IMR-90 (cell line): Measurements from ENCODE around the gene PLCH1. TPM values are rescaled to one million over a fixed set of nuclear protein-coding genes. Genes with fewer than 3 reads are reported as not detected.

ENCODE experiments used
- ATAC-seq: fragments of 200-7000 bp; cut with Tn5 transposase; 2 replicates; pipeline ENCODE4 v1.9.1; 2020; ENCODE audit warnings: low read depth, mild to moderate bottlenecking, moderate library complexity
- BruUV-seq: library from RNA; stranded (reverse); fragments of 400-500 nt; replicated peaks from 2 replicates; lab custom pipeline; 2021; lab: Mats Ljungman, UMichigan
- CTCF ChIA-PET: fragments of 300-600 bp; formaldehyde crosslinking; extraction: SDS; loops from one replicate; lab custom pipeline; 2021; ENCODE audit warnings: antibody characterized with exemption; lab: Yijun Ruan, JAX
- POLR2A ChIA-PET: fragments of 300-600 bp; sonication (Branson Sonifier 250); formaldehyde crosslinking; loops from one replicate; lab custom pipeline; 2022; ENCODE audit warnings: antibody characterized with exemption; ENCODE audit not compliant: unreplicated experiment; lab: Charles Lee
- DNase-seq: peaks from one replicate; pipeline ENCODE4 v3.0.0; 2013
- H2AFZ ChIP-seq: replicated peaks from 2 replicates; pipeline ENCODE3; 2013; ENCODE audit warnings: low read length, mild to moderate bottlenecking; ENCODE audit not compliant: poor library complexity
- H2AK5ac ChIP-seq: 2 replicates; pipeline ENCODE4 v1.6.1; 2013; ENCODE audit warnings: low read depth, low read length, inconsistent platforms
- H2AK9ac ChIP-seq: replicated peaks from 2 replicates; pipeline ENCODE3; 2013; ENCODE audit warnings: mild to moderate bottlenecking, low read depth, low read length, moderate library complexity; ENCODE audit not compliant: poor library complexity
- H2BK120ac ChIP-seq: 2 replicates; pipeline ENCODE4 v1.6.1; 2013; ENCODE audit warnings: low read depth, low read length, inconsistent platforms
- H2BK15ac ChIP-seq: 3 replicates; pipeline ENCODE4 v1.6.1; 2013; ENCODE audit warnings: low read depth, low read length, inconsistent platforms
- H2BK20ac ChIP-seq: 2 replicates; pipeline ENCODE4 v1.6.1; 2013; ENCODE audit warnings: low read depth, mild to moderate bottlenecking, inconsistent platforms, low read length, moderate library complexity
- H2BK5ac ChIP-seq: 2 replicates; pipeline ENCODE4 v1.6.1; 2013; ENCODE audit warnings: mild to moderate bottlenecking, low read depth, low read length, inconsistent platforms; ENCODE audit not compliant: poor library complexity, severe bottlenecking
- H3K14ac ChIP-seq: replicated peaks from 2 replicates; pipeline ENCODE4 v1.6.1; 2013; ENCODE audit warnings: low read depth, low read length, inconsistent platforms
- H3K18ac ChIP-seq: 2 replicates; pipeline ENCODE4 v1.6.1; 2013; ENCODE audit warnings: low read depth, low read length, control low read depth
- H3K23ac ChIP-seq: 2 replicates; pipeline ENCODE4 v1.6.1; 2013; ENCODE audit warnings: low read depth, low read length, inconsistent platforms
- H3K27ac ChIP-seq: 2 replicates; pipeline ENCODE4 v1.5.1; 2013; ENCODE audit warnings: mild to moderate bottlenecking, control low read depth, low read length; ENCODE audit not compliant: insufficient read depth
- H3K27me3 ChIP-seq: 2 replicates; pipeline ENCODE4 v1.6.1; 2013; ENCODE audit warnings: low read length; ENCODE audit not compliant: control insufficient read depth, insufficient read depth
- H3K36me3 ChIP-seq: 2 replicates; pipeline ENCODE4 v1.6.1; 2013; ENCODE audit warnings: low read length, mixed read lengths; ENCODE audit not compliant: control insufficient read depth, insufficient read depth
- H3K4ac ChIP-seq: 2 replicates; pipeline ENCODE4 v1.6.1; 2013; ENCODE audit warnings: low read depth, low read length, inconsistent platforms
- H3K4me1 ChIP-seq: 2 replicates; pipeline ENCODE4 v1.6.1; 2013; ENCODE audit warnings: low read length, mixed read lengths; ENCODE audit not compliant: control insufficient read depth, insufficient read depth
- H3K4me2 ChIP-seq: 2 replicates; pipeline ENCODE4 v1.6.1; 2013; ENCODE audit warnings: low read depth, mild to moderate bottlenecking, control low read depth, low read length, moderate library complexity
- H3K4me3 ChIP-seq: 2 replicates; pipeline ENCODE4 v1.5.1; 2013; ENCODE audit warnings: low read depth, mild to moderate bottlenecking, control low read depth, low read length, moderate library complexity; ENCODE audit not compliant: insufficient read depth
- H3K56ac ChIP-seq: 2 replicates; pipeline ENCODE4 v1.6.1; 2013; ENCODE audit warnings: low read length, inconsistent platforms; ENCODE audit not compliant: insufficient read depth; ENCODE audit errors: extremely low read depth
- H3K79me1 ChIP-seq, 2 experiments: 2 replicates each; pipeline ENCODE4 v1.6.1; 2013; ENCODE audit warnings: low read length in 2 of 2, inconsistent platforms in 1 of 2, low read depth in 1 of 2
- H3K9ac ChIP-seq: 2 replicates; pipeline ENCODE4 v1.6.1; 2013; ENCODE audit warnings: low read depth, low read length, control low read depth
- H3K9me1 ChIP-seq: 2 replicates; pipeline ENCODE4 v1.6.1; 2013; ENCODE audit warnings: low read length, inconsistent platforms; ENCODE audit not compliant: insufficient read depth
- H3K9me3 ChIP-seq: 2 replicates; pipeline ENCODE4 v1.6.1; 2013; ENCODE audit warnings: low read length; ENCODE audit not compliant: control insufficient read depth, insufficient read depth
- H4K20me1 ChIP-seq: 2 replicates; pipeline ENCODE4 v1.6.1; 2013; ENCODE audit warnings: low read length, inconsistent platforms; ENCODE audit not compliant: insufficient read depth
- H4K5ac ChIP-seq: 2 replicates; pipeline ENCODE4 v1.6.1; 2013; ENCODE audit warnings: mild to moderate bottlenecking, low read depth, low read length, control low read depth
- H4K8ac ChIP-seq, 2 experiments: 2 replicates each; pipeline ENCODE4 v1.6.1; 2013; ENCODE audit warnings: low read depth in 2 of 2, low read length in 2 of 2, control low read depth in 1 of 2, inconsistent platforms in 1 of 2
- H4K91ac ChIP-seq: 2 replicates; pipeline ENCODE4 v1.6.1; 2013; ENCODE audit warnings: low read depth, low read length, inconsistent platforms; ENCODE audit not compliant: insufficient read depth
- BHLHE40 ChIP-seq: fragments of 150-350 bp; IDR thresholded peaks from 2 replicates; pipeline ENCODE4 v1.6.1; 2016; ENCODE audit warnings: mild to moderate bottlenecking, low read depth, low read length
- CEBPB ChIP-seq: IDR thresholded peaks from 2 replicates; pipeline ENCODE4 v1.6.1; 2012; ENCODE audit warnings: low read depth, low read length, improper control_type of control experiment
- CHD1 ChIP-seq: IDR thresholded peaks from 2 replicates; pipeline ENCODE4 v1.6.1; 2012; ENCODE audit warnings: low read depth, low read length, improper control_type of control experiment
- CTCF ChIP-seq: conservative IDR thresholded peaks from 2 replicates; pipeline ENCODE4 v1.5.1; 2012; ENCODE audit warnings: mild to moderate bottlenecking, low read depth, low read length, improper control_type of control experiment
- ELK1 ChIP-seq: fragments of 150-350 bp; IDR thresholded peaks from 2 replicates; pipeline ENCODE4 v1.6.1; 2016; ENCODE audit warnings: low read depth, mild to moderate bottlenecking, low read length, moderate library complexity, borderline replicate concordance
- FOS ChIP-seq: fragments of 150-350 bp; IDR thresholded peaks from 2 replicates; pipeline ENCODE4 v1.6.1; 2016; ENCODE audit warnings: low read depth, low read length
- MAFK ChIP-seq: IDR thresholded peaks from 2 replicates; pipeline ENCODE4 v1.6.1; 2012; ENCODE audit warnings: low read depth, low read length, improper control_type of control experiment
- MAZ ChIP-seq: IDR thresholded peaks from 2 replicates; pipeline ENCODE4 v1.6.1; 2012; ENCODE audit warnings: low read depth, mild to moderate bottlenecking, low read length, improper control_type of control experiment, moderate library complexity, borderline replicate concordance
- MXI1 ChIP-seq: IDR thresholded peaks from 2 replicates; pipeline ENCODE4 v1.6.1; 2012; ENCODE audit warnings: low read depth, mild to moderate bottlenecking, low read length, moderate library complexity, borderline replicate concordance
- NFE2L2 ChIP-seq: fragments of 150-350 bp; IDR thresholded peaks from 2 replicates; pipeline ENCODE4 v1.6.1; 2016; ENCODE audit warnings: low read depth, mild to moderate bottlenecking, low read length
- POLR2A ChIP-seq: IDR thresholded peaks from 2 replicates; pipeline ENCODE4 v1.6.1; 2012; ENCODE audit warnings: mild to moderate bottlenecking, low read depth, low read length
- RAD21 ChIP-seq: IDR thresholded peaks from 2 replicates; pipeline ENCODE4 v1.6.1; 2012; ENCODE audit warnings: low read length, improper control_type of control experiment
- RCOR1 ChIP-seq: IDR thresholded peaks from 2 replicates; pipeline ENCODE4 v1.6.1; 2012; ENCODE audit warnings: mild to moderate bottlenecking, low read length, improper control_type of control experiment; ENCODE audit not compliant: insufficient replicate concordance
- RFX5 ChIP-seq: IDR thresholded peaks from 2 replicates; pipeline ENCODE4 v1.8.0; 2012; ENCODE audit warnings: low read depth, mild to moderate bottlenecking, low read length, moderate library complexity
- SMC3 ChIP-seq: fragments of 150-350 bp; IDR thresholded peaks from 2 replicates; pipeline ENCODE4 v1.6.1; 2016; ENCODE audit warnings: low read depth, mild to moderate bottlenecking, antibody characterized with exemption, low read length, moderate library complexity
- USF2 ChIP-seq: fragments of 150-350 bp; IDR thresholded peaks from 2 replicates; pipeline ENCODE4 v1.6.1; 2017; ENCODE audit warnings: mild to moderate bottlenecking, antibody characterized with exemption, low read length, low read depth
- WGBS, 2 experiments: methylation state at CpG; one replicate each; pipeline versions ENCODE4 v1.1.5 to v1.1.7; 2013; ENCODE audit warnings: missing lambda C conversion rate in 2 of 2; ENCODE audit not compliant: insufficient read length in 1 of 2; ENCODE audit errors: extremely low coverage in 2 of 2; 5-methylcytosine and 5-hydroxymethylcytosine counted together
- dilution Hi-C: fragments of 300-500 bp; cut with HindIII; formaldehyde crosslinking; loops from one replicate; pipeline ENCODE4 v1.14.3; 2018; ENCODE audit warnings: low sequenced_read_pairs; ENCODE audit not compliant: unreplicated experiment
- in situ Hi-C: fragments of 300-500 bp; cut with MboI; formaldehyde crosslinking; loops from 3 replicates; pipeline ENCODE4 v1.14.3; 2019; ENCODE audit warnings: low sequenced_read_pairs, inconsistent platforms, mixed read lengths
- intact Hi-C: fragments of 100-400 bp; cut with micrococcal nuclease; formaldehyde crosslinking; loops from 2 replicates; pipeline ENCODE4 v1.10.0; 2022
- polyA plus RNA-seq, 3 experiments: library from polyadenylated mRNA; depleted of rRNA; stranded (reverse); fragments of >200 nt; gene quantifications; 2 replicates each; pipeline ENCODE4 v1.2.3, GENCODE V29; 2012; ENCODE audit warnings: low replicate concordance in 1 of 3
- total RNA-seq: library from RNA; depleted of rRNA; stranded (reverse); fragments of >200 nt; gene quantifications from 2 replicates; pipeline ENCODE4 v1.2.3, GENCODE V29; 2012

Gene PLCH1
- total and polyA plus RNA-seq, 2 of the 4 experiments (the other 2 are of a cell fraction) = not detected

- intact Hi-C loops (no loop called here), in situ Hi-C loops (no loop called here), dilution Hi-C loops (no loop called here)
- Histone ChIP-seq H3K36me3 (no peaks in the 10 kb centered on the region), H4K20me1 (no peaks in the 10 kb centered on the region), H3K27ac (no peak overlapping the region), H3K9ac (no peak overlapping the region), H2AFZ (no peak overlapping the region), H3K4me3 (no peak overlapping the region), H3K9me3 (peaks cover 6% of the 10 kb centered on the region), H3K23ac (no peak overlapping the region), H3K4me1 (no peaks in the 10 kb centered on the region), H2AK9ac (no peak overlapping the region), H2BK15ac (no peak overlapping the region), H4K8ac (no peak overlapping the region), H3K9me1 (no peaks in the 10 kb centered on the region), H3K56ac (no peak overlapping the region), H3K4ac (no peak overlapping the region), H3K14ac (no peak overlapping the region), H3K79me1 (no peaks in the 10 kb centered on the region), H3K18ac (no peak overlapping the region), H2BK20ac (no peak overlapping the region), H4K91ac (no peak overlapping the region), H3K4me2 (no peak overlapping the region), H2BK5ac (no peak overlapping the region), H3K27me3 (no peaks in the 10 kb centered on the region), H2AK5ac (no peak overlapping the region), H4K5ac (no peak overlapping the region), H2BK120ac (no peak overlapping the region)
- ChIA-PET CTCF (no interaction called here), POLR2A (no interaction called here)
- ATAC-seq = no peak
- no peak for DNase-seq
- no CpG with 5 or more reads among the region's 2 CpGs for WGBS, 2 experiments
- TF ChIP-seq CTCF (no peak), USF2 (no peak), MAZ (no peak), RFX5 (no peak), ELK1 (no peak), CHD1 (no peak), SMC3 (no peak), RAD21 (no peak), RCOR1 (no peak), MXI1 (no peak), NFE2L2 (no peak), POLR2A (no peak), CEBPB (no peak), FOS (no peak), BHLHE40 (no peak), MAFK (no peak)
- BruUV-seq = no TSS peak
These were observed 263.3 kb downstream of the PLCH1 start for GRCh38 chr3:155481591-155481990.
